GM18858 (cell line): ENCODE data around the gene TMEM158.

Source experiments
- ATAC-seq: cut with Tn5 transposase; IDR thresholded peaks from one replicate; pipeline ENCODE4 v1.9.1; 2021; ENCODE audit not compliant: unreplicated experiment

The TMEM158 gene

GRCh38 chr3:45226206-45226915, at the start of gene TMEM158:
Gene TMEM158, minus strand, starts transcription at chr3:45226287. Its CDS starts 260 bp downstream, at chr3:45226027.
- no peak for ATAC-seq

DNA sequence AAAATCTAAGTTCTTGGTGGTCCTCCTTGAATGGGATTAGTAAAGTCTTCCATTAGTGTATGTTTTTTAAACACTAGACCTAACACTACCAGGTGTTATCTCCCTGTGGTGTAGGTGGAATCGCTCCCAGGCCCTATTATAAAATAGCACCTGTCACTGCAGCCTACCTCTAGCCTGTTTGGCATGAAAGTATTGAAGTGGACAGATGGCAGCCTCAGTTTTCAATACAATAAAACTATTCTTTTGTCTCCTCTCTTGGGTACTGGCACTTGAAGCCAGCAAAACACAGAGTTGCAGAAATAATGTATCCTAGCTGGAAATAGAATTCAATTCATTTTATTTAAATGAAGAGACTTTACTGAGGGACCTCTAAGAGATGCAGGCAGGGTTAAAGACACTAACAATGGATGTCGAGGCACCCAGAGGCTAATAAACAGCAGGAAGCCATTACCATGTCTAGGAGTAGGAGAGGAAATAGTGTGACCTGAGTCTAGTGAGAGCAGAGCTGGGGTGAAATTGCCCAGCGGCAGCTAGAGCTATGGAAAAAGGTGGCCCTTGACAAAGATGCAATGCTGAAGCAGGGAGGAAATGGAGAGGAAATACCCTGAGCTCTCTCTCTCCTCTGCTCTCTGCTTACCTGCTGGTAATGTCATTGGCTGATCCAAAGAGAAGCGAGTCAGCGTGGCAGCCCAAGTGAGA, 49.1 kb upstream of the TMEM158 start:
- ATAC-seq: no peak

DNA sequence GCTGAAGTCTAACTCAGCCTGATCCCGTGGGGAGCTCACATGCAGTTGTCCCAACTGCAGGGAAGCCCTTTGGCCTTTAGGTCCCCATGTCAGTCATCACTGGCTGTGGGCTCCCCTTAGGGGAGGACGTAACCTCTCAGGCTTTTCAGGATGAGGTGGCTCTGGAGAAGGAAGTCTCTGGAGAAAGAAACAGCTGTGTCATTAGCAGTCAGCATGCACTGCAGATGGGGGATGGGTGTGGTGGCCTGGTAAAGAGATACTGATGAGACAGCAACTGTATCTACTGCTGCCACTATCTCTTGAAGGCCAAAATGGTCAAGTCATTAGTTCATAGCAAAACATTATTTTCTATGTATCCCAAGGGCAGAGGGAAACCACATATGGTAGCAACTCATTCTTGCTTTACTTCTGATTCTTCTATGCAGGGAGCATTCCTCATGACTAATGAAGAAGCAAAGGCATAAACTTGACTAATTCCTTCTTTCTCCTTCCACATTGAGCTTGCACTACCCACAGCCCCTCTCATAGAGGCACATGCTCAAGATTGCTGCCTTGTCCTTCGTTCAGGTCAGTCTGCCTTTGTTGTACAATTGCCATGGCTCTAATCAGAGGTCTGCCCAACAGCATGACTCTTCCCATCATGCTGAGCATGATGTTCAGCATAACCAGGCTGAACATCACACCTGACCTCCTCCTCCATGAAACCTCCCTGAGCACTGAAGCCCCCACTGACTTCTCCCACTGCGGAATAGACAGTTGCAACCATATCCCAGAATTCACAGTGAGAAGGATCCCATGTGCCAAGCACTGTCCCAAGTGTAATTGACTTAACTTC, 47.8 kb upstream of the TMEM158 start:
- ATAC-seq: no peak

GRCh38 chr3:45272828-45273470, 46.9 kb upstream of the TMEM158 start:
- no peak for ATAC-seq

DNA sequence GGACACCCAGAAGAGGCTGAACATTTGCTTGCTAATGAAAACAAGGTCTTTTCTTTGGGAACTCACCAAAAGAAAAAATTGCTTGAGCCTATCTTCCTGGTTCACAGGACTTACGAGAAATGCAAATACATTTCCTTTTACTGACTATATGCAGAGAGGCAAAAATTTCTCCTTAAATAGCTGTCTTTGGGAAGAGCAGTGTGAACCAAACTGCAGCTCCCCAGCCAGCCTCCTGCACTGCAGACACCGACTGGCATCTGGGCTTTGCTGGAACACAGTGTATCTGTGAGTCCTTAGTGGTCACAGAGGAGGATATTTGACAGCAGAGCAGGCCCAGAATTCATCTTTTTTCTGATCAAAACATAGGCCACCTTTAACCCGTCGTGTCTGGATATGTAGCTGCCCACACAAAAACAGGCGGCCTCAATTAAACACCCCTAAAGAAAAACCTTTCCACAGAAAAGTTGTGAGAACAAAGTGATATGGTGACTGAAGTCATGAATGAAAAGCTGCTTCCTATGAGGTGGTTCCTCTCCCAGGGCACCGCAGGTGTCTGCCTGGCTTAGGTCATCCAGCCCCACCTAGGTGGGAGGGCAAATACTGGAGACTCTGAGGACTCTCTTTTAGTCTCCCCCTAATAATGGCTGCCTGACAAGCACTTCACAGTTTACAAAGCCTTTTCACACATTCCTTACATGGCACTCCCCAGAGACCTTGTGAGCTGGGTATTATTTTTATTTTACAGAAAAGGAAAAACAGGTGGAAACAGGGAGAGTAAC, 46.1 kb upstream of the TMEM158 start:
- no peak for ATAC-seq

- no peak for ATAC-seq
Observed at GRCh38 chr3:45269952-45270351, 43.9 kb upstream of the TMEM158 start.

- no peak for ATAC-seq
Observed at GRCh38 chr3:45267097-45267496, 41.0 kb upstream of the TMEM158 start.

DNA sequence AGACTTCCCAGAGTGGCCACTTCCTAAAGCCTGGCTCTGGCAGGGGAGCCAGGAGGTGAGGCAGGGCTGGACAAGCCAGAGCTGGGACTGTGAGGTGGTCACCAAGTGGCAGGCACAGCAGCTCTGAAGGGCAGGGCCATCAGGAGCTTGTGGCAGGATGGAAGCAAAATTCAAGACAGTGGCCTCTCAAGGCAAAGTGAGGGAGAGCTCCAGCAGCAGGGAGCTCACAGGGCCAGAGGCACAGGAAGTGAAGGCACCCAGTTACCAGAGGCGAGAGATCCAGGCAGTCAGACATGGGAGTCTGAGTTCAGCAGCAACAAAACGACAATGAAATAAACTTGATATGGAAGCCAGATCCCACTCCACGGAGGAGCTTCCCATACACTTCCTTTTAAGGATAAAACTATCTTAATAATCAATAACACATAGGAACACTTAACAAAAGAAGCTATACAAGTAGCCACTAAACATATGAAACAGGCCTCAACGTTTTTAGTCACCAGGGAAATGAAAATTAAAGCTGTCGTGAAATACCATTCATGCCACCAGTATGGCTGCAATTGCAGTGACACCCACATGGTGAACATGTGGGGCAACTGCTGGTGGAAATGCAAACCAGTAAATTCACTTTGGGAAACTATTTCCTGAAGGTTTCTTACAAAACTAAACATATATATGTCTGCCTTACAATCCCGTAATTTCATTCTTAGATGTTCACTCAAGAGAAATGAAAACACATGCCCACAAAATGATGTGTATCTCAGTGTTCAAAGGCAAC, 35.4 kb upstream of the TMEM158 start:
- no peak for ATAC-seq

GRCh38 chr3:45259133-45259532, 33.0 kb upstream of the TMEM158 start:
- ATAC-seq: no peak

DNA sequence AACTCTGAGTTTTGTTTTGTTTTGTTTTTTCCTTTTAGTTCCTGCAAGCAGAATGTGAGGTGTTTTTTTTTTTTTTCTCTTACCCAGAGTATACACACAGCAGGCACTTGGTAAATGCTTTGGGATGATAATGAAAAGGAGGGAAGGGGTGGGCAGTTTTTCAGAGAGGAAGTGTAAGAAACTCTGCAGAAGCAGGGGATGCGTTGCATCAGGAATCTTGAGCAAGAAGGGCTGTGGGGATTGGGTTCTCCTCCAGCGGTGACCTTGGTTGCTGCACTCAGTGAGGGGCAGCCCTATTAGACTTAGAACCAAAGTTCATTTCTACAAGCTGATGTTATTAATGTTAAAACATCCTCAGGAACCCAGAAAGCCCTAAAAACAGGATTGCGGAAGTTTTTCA, 32.2 kb upstream of the TMEM158 start:
- ATAC-seq: no peak

GRCh38 chr3:45253316-45253715, 27.2 kb upstream of the TMEM158 start:
- ATAC-seq: no peak

- no peak for ATAC-seq
Observed at GRCh38 chr3:45252826-45253225, 26.7 kb upstream of the TMEM158 start.

DNA sequence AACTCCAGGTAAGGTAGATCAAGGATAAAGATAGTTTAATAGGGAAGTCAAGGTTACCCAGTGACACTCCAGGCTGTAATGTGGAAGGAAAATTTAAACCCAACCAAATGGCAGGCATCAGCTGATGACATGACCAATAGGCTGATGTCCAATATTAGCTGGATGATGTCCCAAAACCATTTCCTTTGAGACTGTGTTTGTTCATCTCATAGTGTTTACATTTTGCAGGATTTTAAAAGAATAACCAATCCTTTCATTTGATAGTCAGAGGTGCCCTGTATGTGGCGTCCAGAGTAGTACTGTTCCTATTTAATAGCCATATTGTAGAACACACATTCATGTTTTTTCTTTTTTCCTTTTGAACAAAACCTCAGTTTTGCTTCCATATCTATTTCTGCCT, 23.3 kb upstream of the TMEM158 start:
- no peak for ATAC-seq

- no peak for ATAC-seq
Observed at GRCh38 chr3:45246241-45246640, 20.2 kb upstream of the TMEM158 start.

DNA sequence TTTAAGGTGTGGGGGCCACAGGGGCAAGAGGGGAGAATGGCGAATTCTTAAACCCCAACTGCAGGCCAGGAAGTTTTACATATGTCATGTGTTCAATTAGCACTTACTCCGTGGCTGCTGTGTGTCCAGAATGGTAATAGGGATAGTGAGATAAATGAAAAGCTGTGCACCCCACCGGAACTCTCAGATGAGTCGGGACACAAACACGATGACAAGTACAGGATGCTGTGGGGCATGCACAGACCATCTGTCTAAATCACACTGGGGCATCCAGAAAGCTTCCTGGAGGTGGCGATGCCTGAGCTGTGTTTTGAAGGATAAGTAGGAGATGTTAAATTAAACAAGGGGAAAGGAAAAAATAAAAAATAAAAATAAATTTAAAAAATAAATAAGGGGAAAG, 18.3 kb upstream of the TMEM158 start:
- ATAC-seq: no peak

- ATAC-seq: no peak
Observed at GRCh38 chr3:45241206-45241605, 15.1 kb upstream of the TMEM158 start.

DNA sequence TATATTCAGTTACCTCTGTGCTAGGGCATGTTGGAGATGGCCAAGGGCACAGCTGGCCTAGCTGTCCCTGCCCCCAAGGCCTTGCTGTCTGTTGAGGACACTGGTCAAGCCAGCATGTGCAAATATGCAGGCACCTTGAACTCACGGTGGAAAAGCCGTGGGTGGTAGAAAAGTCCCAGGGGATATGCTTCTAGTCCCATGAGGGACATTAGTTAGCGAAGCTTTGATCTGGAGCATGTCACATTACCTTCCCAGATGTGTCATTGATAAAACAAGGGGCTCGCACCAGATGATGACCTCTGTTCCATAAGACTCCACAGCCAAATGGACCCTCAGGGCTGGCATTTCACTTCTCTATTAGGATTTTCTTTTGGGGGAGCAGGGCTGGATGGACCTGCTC, 14.2 kb upstream of the TMEM158 start:
- ATAC-seq: no peak

GRCh38 chr3:45239254-45239653, 13.2 kb upstream of the TMEM158 start:
- no peak for ATAC-seq

DNA sequence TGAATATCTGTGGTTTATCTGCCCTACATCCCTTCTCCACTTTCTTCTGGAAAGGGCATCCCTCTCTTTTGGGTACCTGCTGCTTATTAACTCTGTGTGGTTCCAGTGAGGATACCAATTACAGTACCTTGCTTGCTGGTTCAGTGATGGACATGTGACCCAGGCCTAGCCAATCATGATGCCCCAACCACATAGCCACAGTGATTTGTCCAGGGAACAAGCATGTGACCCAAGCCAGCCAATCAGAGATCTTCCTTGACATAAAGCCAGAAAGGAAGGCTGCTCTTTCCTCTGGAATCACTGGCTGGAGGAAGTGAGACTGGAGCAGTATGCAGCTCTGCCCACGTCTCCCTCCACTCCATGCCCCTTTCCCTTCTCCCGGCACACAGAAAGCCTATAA, 10.9 kb upstream of the TMEM158 start:
- no peak for ATAC-seq

GRCh38 chr3:45235409-45235808, 9.3 kb upstream of the TMEM158 start:
- no peak for ATAC-seq
